CD4-positive, alpha-beta T cell treated with Interleukin-15 for 4 hours (primary cell): ENCODE data around the gene EEF1AKMT4.

ENCODE experiments used
- DNase-seq: peaks from one replicate; pipeline ENCODE4 v3.0.0-alpha.2; 2020; ENCODE audit warnings: low spot score

Gene EEF1AKMT4

GRCh38 chr3:184236033-184236410, 13.4 kb upstream of the EEF1AKMT4 start:
- no peak for DNase-seq

GRCh38 chr3:184236636-184237035, 12.8 kb upstream of the EEF1AKMT4 start:
- DNase-seq: no peak

GRCh38 chr3:184237211-184237610, 12.3 kb upstream of the EEF1AKMT4 start:
- DNase-seq: no peak

GRCh38 chr3:184237807-184238206, 11.7 kb upstream of the EEF1AKMT4 start:
- DNase-seq: no peak

- DNase-seq: no peak
These were observed 11.1 kb upstream of the EEF1AKMT4 start for GRCh38 chr3:184238246-184238818.

GRCh38 chr3:184239221-184239620, 10.3 kb upstream of the EEF1AKMT4 start:
- DNase-seq: no peak

GRCh38 chr3:184239708-184240107, 9.8 kb upstream of the EEF1AKMT4 start:
- no peak for DNase-seq

- DNase-seq: no peak
These were observed 8.9 kb upstream of the EEF1AKMT4 start for GRCh38 chr3:184240384-184241140.

GRCh38 chr3:184241141-184241446, 8.4 kb upstream of the EEF1AKMT4 start:
- DNase-seq: no peak

- DNase-seq: no peak
These were observed 7.8 kb upstream of the EEF1AKMT4 start for GRCh38 chr3:184241447-184242296.

- no peak for DNase-seq
These were observed 7.2 kb upstream of the EEF1AKMT4 start for GRCh38 chr3:184242297-184242685.

- DNase-seq: peak; percentile 88
These were observed 739 bp upstream of the EEF1AKMT4 start, which contains the start of gene ALG3 for GRCh38 chr3:184248454-184249411. TSS of gene ALG3 (minus strand) at chr3:184248962. CDS start at chr3:184248940, 22 bp downstream.

- DNase-seq: peak; percentile 92
These were observed 826 bp downstream of the EEF1AKMT4 start for GRCh38 chr3:184250167-184250828.

GRCh38 chr3:184255291-184256039, 6.0 kb downstream of the EEF1AKMT4 start:
- no peak for DNase-seq

- DNase-seq: no peak
These were observed 7.8 kb downstream of the EEF1AKMT4 start for GRCh38 chr3:184257083-184257915.

- DNase-seq: no peak
These were observed 9.5 kb downstream of the EEF1AKMT4 start for GRCh38 chr3:184258926-184259325.

GRCh38 chr3:184259396-184259877, 10.0 kb downstream of the EEF1AKMT4 start:
- DNase-seq: no peak

GRCh38 chr3:184259878-184260723, 10.6 kb downstream of the EEF1AKMT4 start:
- peak; percentile 25 for DNase-seq
